Stimulated activated CD4-positive, alpha-beta T cell treated with anti-CD3 and anti-CD28 coated beads, Interleukin-4, amount 100 ng/mL, for 48 hours (primary cell): Measurements from ENCODE around the gene CCL3.
"Not testable (repeated sequence)": the region's sequence is repeated elsewhere in the genome, so short reads cannot be mapped to it uniquely, and the experiment has no call there.

ENCODE experiments used
- DNase-seq, 2 donors: peaks; one replicate each; pipeline ENCODE4 v3.0.0-alpha.2; 2020; ENCODE audit warnings: low read depth in 2 of 2

CCL3 gene

DNA sequence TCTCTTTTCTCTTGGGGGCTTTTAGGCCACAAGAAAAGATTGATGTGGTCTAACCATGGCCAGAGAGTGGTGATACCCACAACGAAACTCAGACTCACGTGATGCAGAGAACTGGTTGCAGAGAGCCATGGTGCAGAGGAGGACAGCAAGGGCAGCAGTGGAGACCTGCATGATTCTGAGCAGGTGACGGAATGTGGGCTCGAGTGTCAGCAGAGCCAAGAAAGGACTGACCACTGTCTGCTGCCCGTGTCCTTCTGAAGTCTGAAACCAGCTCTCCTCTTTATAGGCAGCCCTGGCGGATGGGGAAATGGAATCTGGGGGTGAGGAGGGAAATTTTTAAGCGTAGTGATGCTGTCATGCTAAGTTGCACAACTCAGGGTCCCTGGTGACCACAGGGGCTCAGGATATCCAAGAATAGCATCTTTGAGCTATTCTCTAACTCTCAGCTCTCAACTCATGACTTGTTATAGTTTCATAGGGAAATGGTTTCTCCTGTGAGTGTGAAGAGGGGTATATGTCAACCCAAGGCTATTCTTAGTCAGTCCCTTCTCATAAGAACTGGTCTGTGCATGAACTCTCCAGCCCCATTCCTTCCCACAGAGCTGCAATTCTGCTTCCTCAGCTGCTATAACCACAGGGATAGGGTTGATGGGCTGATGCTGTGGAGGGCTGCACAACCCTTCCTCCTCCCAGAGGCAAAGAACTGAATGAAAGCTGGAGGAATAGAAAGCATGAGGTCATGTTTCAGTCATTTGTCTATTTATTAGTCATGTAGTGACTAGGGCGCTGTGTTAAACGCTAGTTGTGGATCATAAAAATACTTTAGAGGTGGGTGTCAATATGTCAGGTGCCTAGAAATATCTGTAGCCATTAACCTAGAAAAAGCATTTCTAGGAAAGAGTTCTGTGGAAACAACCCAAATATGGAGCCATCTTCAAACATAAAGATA lies at the start of gene CCL3:
Gene CCL3 (minus strand): TSS at position 256 of the 949 bp plus-strand sequence. CDS start 85 bp downstream, at position 171.
- peak; percentile 22 to 50 for DNase-seq

DNA sequence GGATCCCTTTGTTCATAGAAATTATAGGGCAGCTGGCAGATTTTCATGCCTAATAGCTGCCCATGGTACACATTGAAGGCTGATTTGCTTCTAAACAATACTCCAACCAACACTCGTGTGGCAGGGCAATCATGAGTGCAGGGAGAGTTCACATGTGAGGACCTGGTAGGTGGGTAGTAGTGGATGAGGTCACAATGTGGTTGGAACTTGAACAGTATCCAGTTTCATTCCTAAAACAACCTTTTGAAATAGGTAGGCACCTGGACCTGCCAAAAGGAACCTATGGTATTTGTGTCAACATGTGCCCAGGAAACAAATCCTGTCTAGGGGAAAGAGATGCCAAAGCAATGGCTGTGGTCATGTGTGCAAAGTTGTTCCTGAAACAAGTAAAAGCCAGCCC lies 46.5 kb upstream of the CCL3 start:
- DNase-seq = no peak

DNA sequence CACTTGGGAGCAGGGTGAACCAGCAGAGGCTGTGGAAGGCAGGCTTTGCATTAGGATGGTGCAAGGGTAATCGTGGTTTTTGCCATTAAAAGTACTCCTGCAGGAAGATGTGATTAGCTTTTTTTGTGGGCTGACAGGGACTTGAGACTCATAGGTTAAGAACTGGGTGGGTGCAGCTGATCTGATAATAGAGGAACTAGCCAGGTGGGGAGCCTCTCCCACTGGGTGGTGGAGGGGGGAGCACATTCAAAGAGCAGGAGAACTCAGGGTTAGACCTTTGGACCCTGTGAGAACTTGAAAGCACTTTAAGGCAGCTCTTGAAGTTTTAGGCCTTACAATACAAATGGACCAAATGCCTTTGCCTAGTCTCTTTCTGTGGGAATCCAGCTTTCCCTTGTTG lies 46.1 kb upstream of the CCL3 start:
- DNase-seq = no peak

DNA sequence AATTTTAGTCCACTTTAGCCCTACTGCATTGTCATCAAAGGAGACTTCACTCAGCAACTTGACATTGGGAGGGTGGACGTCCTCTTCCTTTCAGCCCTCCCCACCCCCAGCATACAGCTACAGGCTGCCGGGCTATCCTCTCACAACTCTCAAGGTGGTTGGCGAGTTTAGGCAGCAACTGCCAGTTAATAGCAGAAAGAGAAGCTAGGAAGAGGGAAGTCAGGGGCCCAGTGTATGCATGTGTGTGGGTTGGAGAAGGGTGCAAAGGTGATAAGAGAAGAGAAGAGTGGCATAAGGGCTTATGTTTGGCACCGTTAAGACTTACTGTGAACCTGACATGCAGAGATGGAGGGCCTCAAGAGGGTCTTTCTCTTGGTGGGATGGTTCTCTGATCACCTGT lies 45.5 kb upstream of the CCL3 start:
- DNase-seq = no peak

DNA sequence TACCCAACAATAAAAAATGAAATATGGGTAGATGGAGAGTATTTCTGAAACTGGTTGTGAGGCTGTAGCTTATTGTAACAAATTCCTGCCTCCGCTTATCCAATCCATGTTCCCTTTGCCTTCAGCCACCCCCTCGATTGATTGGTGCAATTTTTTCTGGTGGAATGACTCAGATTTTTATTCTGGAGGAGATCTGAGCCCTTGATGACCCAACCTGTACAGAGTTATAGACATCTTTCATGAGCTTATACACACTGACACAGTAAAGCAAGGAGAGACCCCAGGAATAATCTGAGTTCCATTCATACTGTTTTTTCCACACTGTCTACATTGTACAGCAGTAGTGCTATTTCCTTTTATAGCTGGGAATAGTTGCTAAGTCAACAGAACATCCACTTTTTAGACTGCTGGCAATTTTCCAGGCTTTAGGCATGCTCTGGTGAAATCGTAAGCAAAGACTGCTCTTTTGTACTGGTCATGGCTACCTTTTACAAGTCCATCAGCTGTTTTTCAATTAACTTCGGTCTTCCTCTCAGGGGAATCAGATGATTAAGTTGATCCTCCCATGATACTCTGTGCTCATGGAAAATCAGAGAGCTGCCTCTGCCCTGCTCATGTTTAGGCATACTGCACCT lies 43.8 kb upstream of the CCL3 start:
- DNase-seq = no peak

DNA sequence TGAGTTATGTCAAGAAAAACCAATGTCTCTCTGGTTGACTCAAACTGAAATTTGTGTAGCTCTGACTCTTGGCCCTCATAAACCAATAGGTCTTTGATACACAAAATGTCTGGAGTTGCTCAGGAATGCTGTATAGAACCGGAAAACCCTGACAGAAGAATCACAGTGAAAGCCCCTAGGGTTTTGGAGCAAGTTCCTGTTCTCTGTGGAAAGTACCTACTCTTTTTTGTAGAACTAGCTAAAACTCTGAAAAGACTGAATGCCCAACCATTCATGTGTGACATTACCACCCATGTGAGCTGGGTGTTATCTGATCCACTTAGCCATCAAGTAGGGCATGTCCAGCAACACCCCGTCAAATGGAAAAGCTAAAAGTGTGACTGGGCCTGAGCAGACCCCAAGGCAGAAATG lies 42.5 kb upstream of the CCL3 start:
- DNase-seq = no peak

DNA sequence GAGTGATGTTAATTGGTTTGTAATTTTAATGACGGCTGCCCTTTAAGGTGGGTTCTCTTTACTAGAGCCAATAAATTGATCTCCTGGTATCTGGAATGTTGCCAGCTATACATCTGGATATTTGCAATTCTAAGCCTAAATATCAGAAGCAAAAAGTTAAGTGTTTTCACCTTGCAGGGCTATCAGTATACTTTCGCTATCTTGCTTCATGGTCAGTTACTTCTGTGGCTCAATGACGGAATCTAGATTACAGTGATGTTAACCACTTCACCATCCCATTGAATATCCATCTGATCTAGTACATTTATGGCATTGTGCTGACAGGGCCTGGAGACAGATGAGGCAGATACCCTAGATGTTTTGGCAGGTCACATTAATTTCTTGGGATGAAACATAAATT lies 42.0 kb upstream of the CCL3 start:
- DNase-seq = no peak

DNA sequence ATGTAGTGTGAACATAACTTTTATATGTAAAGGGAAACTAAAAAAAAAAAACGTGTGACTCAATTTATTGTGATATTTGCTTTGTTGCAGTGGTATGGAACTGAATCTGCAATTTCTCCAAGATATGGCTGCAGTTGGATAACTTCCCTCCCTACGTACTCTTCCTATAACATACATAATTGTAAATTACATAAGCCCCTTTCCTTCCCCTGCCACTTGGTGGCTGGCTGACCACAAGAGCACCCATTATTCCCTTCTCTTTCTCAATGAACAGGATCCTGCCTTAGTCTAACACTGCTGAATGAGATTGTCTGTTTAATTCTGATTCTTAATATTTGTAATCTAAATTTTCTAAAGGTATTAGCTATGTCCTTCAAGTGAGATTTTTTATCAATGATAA lies 41.5 kb upstream of the CCL3 start:
- DNase-seq = no peak

DNA sequence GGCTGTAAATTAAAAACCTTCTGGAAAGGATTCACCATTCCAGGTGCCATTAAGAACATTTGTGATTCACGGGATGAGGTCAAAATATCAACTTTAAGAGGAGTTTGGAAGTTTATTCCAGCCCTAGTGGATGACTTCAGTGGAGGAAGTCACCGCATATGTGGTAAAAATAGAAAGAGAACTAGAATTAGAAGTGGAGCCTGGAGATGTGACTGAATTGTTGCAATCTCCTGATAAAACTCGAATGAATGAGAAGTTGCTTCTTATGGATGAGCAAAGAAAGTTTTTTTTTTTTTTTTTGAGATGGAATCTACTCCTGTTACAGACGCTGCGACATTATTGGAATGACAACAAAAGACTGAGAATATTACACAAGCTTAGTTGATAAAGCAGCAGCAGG lies 40.4 kb upstream of the CCL3 start:
- no peak for DNase-seq

DNA sequence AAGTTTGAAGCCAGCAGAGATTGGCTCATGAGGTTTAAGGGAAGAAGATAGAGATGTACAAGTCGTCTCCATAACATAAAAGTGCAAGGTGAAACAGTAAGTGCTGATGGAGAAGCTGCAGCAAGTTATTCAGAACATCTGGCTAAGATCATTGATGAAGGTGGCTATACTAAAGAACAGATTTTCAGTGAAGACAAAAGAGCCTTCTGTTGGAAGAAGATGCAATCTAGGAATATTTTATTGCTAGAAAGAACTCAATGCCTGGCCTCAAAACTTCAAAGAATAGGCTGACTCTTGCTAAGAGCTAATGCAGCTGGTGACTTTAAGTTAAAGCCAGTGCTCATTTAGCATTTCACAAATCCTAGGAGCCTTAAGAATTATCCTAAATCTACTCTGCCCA lies 39.7 kb upstream of the CCL3 start:
- DNase-seq = no peak

DNA sequence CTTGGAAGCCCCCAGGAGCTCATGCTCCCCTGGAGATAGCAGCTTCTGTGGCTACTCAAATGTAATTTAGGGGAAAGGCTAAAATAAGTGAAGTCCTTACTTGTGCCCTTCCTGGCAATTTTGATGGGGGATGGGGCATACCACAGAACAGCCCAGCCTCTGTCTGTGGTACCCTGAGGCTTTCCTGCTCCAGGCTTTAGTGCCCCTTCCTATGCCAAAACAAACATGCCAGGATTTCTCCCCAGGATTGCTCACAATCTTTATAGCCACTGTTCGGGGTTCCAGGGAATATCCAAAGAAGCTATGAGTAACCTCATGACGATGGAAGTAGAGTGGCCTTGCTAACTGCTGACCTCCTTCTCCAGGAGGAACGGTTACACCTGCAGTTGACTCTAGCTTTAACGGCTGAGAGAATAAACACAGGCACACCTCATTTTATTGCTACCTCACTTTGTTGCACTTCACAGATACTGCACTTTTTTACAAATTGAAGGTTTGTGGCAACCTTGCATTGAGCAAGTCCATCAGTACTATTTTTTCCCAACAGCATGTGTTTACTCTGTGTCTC lies 38.6 kb upstream of the CCL3 start:
- no peak for DNase-seq

DNA sequence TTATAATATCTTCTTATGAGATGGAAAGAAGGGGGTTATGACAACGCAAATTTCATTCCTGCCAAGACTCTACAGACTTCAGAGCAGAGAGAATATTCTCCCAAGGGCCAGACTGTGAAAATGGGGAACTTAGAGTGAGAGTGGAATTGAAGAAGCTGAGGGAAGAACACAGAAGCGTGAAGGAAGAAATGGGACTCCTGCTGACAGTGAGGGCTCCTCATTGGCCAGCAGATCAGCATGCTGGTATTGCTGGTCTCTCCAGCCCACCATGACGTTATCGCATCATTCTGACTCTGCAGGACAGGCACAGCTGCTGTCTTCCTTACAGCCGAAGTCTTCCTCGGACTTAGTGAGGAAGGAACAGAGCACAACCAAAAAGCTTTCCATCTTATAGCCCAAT lies 38.0 kb upstream of the CCL3 start:
- DNase-seq = no peak

DNA sequence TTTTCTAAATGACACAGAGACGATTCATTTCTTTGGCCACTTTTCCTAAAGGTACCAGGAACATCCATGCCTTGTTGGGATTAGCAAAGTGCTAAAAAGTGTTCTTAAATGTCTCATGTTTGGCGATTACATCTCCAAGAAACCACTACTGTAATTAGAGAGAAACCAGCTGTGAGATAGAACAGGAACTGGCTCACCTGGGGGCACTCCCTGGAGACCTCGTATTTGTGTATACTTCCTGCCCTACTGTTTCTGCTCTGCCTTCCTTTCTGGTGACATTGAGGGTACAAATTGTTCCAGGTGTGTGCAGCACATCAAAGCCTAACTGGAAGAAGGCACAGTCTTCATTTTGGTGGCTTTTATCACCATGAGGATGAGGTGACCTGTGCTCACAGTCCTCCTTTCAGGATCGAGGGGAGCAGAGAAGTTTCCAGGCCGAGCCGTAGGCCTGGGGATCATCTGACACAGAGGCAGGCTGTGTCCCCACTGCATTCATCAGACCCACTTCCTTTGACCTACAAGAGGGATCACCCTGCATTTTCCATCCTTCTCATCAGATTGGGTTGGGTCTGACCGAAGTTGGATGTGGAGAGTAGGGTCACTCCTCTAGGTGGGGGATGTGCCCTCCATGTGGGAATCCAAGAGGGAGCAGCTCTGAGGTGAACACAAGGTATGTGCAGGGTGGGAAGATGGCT lies 37.4 kb upstream of the CCL3 start:
- no peak for DNase-seq

DNA sequence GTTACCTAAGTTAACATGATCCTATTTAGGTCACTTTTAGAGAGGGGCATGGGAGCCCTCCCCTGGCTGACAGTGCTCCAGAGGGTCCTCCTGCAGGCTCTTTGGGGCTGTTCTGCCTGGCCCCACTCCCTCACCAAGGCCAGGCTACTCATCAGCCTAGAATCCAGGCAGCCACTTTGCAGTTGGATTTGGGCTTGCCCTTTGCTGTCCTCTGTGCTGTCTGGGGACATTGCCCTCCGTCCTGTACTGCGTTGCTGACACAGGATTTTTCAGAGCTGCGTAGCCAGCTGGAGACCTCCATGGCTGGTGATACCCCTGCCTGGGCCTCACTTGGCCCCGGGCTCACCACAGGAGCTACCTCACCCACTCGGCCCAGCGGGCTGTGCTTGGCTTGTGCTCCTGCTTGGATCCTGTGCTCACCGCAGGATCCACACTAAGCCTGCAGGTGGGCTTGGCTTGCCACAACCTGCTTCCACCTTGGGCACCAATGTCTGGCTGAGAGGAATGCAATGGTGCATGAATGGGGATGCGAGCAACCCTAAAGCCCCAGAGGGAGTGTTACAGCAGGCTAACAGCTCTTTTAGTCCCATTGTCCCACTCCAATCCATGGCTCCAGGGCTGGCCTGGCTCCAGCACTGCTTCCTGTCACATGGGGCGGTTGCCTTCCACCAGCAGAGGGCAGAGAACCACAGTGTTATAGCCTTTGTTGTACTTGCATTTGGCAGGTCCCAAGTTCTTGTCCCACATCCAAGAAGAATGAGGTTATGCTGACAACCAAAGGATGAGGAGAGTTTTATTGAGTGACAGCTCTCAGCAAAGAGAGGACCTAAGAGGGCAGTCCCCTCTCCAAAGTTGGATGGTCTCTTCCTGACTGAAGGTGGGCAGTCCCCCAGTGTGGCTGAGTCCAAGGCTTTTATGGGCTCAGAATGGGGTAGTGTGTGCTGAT lies 35.2 kb upstream of the CCL3 start:
- no peak for DNase-seq

DNA sequence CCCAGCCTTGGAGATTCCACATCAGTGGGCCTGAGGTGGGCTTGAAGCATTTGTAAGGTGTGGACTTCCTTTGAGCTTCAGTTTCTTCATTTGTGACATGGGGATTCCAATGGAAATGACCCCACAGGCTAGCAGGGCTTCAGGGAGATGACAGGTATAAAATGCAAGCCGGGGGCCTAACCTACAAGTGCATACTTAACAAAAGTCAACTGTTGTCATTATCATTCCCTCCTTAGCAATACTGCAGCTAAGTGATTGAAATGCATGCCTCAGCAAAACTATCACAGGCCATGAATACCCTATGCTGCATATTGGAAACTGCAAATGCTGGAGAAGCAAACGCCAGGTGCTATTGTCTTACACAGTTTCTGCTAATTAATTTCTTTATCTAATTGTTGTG lies 33.5 kb upstream of the CCL3 start:
- DNase-seq = no peak

DNA sequence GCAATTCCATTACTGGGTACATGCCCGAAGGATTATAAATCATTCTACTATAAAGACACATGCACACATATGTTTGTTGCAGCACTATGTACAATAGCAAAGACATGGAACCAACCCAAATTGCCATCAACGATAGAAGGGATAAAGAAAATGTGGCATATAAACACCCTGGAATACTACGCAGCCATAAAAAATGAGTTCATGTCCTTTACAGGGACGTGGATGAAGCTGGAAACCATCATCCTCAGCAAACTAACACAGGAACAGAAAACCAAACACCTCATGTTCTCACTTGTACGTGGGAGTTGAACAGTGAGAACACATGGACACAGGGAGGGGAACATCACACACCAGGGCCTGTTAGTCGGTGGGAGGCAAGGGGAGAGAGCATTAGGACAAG lies 31.2 kb upstream of the CCL3 start:
- not testable (repeated sequence) for DNase-seq

DNA sequence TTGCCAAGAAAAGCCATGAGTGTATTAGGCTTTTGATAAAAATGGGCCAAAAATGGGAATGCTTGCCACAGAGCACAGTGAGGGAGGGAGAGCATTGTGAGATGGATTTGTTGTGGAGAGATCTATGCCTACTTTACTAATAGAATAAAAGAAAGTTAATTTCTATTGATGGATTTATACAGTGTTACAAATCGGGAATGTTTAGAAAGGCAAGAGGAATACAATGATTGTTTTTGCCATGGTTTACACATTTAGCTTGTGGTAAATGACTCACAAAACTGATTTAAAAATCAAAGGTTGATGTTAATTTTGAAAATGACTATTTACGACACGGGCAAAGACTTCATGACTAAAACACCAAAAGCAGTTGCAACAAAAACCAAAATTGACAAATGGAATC lies 30.3 kb upstream of the CCL3 start:
- DNase-seq = no peak

DNA sequence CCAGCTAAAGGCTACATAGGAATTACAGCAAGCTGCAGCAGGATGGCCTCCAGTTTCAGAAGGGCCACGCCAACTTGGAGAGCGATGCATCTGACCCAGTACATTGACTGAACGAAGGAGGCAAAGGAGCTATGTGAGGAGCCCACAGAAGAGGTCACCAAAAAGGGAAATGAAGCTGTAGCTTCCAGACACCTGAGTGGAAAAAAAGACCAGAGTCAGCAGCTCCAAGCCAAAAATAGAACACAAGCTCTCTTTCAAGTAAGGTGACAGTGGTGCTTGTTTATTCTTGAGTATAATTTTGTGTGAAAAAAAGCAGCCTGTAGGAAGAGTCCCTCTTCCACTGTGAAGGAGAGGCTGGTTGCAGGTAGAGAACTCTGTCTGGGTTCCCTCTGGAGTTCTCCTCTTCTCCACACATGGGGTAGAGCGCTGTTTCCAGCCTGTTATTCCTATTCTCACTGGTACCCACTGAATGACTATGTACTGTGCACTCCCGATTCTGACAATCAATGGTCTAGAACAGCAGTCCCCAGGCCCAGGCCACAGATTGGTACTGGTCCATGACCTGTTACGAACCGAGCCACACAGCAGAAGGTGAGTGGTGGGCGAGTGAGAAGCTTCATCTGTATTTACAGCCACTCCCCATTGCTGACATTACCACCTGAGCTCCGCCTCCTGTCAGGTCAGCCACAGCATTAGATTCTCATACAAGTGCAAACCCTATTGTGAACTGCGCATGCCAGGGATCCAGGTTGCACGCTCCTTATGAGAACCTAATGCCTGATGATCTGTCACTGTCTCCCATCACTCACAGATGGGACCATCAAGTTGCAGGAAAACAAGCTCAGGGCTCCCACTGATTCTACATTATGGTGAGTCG lies 28.8 kb upstream of the CCL3 start:
- no peak for DNase-seq

DNA sequence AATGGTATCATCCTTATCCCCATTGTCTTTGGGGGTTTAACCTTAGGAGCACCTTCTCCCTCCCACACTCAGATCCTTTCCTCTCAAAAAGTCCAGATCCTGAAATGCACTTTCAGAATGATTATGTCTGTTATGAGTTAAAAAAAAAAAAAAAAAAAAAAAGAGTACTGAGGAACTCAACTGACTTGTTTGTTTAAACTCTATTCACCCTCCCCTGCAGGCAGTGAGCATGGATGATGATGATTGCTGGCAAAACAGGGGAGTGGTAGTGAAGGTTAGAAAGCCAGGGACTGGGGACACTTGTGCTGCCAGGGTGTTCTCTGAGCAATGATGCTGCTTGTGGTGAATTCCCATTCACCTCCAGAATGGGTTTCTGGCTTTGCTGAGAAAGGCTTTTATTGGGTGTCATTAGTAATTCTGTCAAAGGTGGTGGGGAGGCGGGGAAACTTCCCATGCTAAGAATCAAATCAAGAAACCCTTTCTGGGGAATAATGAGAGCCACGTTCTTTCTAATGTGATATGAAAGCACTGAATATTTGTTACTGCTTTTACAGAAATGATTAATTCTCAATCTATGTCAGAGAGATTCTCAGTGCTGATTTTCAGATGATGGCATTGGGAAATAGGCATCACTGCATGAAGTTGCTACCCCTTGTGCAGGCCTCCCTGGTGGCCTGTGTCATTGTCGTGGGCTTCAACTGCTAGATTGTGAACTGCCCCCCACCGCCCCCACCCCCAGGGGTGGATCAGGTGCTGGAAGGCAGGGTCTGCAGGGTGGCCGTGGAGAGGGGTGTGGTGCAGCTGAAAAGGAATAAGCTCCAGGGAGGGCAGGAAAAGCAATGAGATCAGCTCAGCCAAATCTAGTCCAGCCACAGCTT lies 27.8 kb upstream of the CCL3 start:
- DNase-seq = peak; percentile 10 to 73
